Fibroblast of skin of back (primary cell): ENCODE data around the gene SARM1.

Experiments used
- DNase-seq: peaks from one replicate; pipeline ENCODE4 v3.0.0-alpha.2; 2013

The SARM1 gene

DNA sequence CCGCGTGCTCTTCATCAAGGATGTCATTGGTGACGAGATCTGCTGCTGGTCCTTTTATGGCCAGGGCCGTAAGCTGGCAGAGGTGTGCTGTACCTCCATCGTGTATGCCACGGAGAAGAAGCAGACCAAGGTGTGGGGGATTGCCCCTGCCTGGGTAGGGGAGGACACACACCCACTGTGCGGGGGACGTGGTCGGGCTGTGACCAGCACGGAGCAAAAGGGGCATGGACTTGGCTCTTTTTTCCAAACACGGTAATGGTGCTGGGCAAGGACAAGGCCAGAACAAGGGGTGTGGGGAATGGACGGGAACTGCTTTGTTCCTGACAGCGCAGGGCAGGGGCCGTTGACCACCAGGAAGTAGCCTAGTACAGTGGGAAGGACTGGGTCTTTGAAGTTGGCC lies 29.2 kb upstream of the SARM1 start:
- DNase-seq, result no peak

DNA sequence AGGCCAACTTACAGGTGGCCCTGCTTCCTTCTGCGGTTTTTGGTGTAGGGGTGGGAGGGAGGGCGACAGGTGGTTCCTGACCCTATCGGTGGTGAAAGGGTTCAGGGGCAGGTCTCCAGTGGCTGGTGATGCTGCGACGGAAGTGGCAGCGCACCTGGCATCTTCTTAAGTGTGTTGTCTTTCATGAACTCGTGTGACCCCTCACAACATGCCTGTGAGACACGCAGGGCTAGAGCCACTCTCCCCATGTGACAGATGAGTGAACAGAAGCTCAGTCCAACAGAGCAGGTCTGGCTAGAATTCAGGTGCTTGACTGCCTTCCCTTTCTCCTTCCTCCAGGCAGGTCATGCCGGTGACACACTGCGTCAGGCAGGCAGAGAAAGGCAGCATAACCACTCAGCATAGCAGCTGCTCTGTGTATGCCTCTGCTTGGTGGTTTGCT lies 28.0 kb upstream of the SARM1 start:
- DNase-seq, result no peak

DNA sequence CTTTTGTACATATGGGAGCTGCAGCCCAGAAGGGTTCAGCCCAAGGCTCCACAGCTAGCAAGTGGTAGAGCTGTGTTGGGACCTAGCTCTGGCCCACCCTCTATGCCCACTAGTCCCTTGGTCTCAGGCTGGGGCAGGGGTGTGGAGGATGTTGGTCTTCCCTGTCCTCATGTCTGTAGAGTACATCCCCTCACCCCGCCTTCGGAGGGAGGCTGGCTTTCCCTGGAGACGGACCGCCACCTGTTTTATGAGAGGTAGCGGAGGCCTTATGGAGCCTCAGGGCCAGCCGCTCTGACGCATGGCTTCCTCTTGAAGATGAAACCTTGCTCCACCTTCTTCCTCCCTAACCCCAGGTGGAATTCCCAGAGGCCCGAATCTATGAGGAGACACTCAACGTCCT lies 27.5 kb upstream of the SARM1 start:
- DNase-seq, result no peak

DNA sequence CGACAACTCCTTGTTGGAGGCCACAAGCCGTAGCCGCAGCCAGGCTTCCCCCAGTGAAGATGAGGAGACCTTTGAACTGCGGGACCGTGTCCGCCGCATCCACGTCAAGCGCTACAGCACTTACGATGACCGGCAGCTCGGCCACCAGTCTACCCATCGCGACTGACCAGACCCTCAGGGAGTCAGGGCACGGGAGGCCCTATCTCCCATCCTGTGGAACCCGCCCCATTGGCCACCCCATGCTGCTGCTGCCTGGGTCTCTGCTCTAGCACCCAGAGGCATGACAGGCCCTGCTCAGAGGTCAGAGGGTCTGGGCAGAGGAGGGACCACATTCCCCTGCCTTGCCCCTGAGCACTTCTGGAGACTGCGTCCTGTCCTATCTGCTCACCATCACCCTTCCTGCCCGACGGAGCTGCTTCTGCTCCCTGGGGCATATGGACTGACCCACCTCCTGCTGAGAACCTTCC lies 27.0 kb upstream of the SARM1 start:
- no peak for DNase-seq

DNA sequence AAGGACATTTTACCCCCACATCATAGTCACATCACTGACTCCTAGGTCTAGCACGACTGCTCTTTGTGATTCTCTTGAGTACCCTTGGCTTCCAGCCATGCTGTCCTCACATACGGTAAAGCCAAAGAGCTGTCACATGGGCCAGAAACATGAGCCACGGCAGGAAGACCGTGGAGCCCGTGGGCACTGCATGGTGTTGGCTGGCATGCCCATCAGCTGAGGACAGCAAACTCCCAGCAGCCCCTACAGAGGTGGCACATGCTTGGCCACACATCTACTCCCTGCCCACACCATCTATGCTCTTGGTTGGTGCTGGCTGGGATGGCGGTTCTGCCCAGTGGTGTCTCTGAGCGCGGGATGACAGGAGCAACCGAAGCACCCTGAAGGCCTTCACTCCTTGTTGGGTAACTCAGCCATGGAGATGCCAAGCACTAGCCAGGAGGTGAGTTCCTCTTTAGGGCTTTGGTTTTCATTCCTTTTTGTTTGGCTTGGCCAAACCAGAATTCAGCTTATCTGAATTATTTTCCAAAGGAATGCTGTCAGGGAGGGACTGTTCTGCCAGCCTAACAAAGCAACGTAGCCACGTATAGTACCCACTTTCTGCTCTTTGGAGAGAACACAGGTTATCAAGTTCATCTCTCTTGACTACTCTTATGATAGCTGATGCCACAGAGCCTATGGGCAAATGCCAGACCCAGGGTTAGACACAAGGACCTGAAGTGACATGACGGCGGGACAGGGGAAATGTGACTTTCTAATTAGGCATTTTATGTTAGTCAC lies 25.9 kb upstream of the SARM1 start:
- DNase-seq, result peak; percentile 19

DNA sequence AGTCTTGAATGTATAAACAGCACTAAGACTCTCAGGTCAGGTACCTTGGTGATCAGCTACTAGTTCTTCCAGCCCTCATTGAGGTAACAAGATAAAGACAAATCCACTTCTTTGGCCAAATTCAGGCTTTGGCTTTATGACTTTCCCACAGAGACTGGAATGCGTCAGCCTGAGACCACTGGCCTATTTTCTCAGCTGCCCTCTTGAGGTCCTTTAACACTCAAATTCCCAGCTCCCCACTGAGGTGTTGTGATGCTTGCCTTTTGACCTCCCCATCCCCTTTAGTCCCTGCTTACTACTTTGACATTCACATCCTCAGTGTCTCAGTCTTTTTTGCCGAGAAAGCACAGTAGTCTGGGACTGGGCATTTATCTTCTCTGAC lies 25.3 kb upstream of the SARM1 start:
- no peak for DNase-seq

DNA sequence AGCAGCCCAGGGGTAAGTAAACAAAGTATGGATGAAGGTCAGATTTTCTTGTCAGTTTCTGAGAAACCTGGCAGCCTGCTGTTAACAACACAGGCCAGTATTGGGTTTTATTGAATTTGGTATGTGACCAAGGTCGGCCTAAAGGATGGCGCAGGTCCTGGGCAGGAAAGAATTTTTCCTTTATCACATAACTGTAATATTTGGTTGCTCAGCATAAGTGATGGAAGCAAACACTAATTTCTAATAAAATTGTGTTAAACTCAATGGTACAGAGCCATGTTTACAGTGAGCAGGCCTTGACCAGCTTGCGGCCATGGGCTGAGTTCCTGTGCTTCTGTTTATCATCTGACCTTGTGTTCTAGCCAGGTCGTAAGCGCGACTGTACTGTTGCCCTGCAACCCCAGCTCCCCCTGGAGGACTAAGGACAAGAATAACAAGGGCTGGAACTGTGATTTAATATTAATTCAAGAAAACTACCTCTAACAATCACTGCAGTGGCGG lies 24.7 kb upstream of the SARM1 start:
- DNase-seq, result no peak

DNA sequence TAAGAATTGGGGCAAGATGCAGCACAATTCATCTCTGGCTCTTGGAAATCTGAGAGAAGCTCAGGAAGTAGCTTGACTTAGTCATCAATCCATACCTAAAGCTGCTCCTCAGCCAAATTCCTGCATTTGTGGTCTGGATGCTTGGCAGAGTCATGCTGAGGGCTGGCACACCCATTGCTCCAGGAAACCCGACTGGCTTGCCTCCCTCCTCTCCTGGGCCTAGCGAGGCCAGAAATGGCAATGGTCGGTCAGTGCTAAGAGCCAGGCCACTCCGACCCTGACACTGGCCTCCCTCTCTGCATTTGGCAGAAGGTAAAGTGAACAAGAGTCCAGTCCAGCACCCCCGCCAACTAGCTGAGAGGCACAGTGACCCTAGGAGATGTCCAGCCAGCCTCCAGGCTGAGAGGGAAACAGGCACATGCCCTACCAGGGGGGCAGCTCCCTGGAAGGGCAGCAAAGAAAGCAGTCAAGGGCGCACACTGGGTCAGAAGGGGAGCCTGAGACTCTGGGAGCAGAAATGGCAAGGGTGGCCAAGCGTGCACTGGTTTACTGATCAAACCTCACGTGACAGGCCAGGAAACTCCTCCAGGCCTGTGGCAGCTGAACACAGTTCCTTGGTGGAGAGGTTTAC lies 24.1 kb upstream of the SARM1 start:
- DNase-seq, result peak; percentile 91

DNA sequence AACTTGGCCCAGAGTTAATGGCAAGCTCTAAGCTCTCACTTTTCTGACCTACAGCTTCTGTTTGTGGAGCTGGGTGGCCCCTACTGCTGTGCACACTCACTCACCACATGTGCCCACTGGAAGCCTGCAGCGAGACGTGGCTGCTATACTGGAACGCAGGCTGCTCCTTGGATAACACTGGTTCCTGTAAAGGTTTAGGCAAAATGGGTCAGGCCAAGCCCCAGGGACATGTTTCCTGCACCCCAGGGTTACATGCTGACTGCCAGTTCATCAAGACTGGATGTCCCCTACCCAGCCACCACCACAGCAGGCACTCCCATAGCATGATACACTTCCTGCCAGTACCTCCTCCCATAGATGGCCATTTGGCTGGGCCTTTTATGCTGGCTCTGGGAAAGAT lies 22.5 kb upstream of the SARM1 start:
- DNase-seq, result no peak

DNA sequence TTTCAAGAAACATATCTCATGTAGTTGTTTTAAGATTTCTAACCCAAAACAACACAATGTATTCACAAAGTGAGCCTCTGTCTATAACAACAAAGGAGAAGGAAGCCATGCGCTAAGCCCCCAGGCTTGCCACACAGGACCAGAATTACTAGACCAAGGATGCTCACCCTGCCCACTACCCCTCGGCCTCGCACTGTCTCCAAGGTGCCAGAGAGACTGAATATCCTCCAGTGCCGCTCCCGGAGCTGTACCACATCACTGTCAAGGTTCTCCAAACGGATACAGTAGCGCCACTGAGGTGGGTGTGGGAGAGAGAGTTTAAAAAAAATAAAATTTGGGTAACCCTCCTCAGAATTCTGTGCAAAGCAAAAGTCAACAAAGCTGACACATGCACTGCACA lies 21.2 kb upstream of the SARM1 start:
- DNase-seq, result no peak

DNA sequence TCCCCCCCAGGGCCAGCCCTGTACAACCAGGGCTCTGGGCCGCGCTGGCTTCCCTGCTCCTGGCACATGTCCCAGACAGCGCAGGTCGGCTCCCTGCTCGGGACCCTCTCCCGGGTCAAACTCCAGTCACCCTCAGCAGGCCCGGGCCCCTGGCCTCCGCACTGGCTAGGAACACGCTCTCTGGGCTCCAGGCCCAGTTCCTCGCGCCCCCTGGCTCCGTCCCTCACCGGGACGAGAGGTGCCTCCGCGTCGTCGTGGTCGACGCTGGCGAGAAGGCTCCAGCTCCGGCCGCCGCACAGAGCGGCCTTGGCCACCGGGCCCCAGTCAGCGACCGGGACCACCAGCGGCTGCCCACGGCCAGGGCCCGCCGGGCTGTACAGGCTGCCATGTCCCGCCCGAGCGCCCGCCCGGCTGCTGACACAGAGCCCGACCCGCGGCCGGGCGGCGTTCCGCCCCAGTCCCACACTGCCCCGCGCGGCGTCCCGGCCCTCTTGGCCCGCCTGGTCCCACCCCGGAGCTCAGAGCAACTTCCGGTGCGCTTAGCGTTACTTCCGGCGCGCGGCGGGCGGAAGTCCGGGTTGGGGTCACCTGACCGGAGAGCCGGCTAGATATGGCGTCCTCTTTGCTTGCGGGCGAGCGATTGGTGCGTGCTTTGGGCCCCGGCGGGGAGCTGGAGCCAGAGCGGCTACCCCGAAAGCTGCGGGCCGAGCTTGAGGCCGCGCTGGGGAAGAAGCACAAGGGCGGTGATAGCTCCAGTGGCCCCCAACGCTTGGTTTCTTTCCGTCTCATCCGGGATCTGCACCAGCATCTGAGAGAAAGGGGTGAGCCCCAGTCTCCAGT lies 14.2 kb upstream of the SARM1 start, which contains the start of gene POLDIP2:
Gene POLDIP2 (minus strand): TSS at position 467 of the 840 bp plus-strand sequence. CDS start 79 bp downstream, at position 388.
- peak; percentile 95 for DNase-seq

DNA sequence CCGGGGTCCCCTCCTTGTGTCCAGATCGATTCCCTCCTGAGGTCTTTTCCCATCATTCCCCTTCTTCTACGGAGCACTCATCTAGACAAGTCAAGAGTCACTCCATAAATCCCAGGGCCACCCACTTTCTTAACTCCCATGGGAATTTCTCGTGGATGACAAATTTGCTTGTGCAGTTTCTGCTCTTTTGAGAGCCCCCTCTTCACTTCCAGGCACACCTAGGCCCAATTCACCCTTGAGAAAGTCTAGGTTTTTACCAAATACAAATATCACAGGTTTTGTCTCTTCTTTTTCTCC lies 13.6 kb upstream of the SARM1 start:
- peak; percentile 16 for DNase-seq

DNA sequence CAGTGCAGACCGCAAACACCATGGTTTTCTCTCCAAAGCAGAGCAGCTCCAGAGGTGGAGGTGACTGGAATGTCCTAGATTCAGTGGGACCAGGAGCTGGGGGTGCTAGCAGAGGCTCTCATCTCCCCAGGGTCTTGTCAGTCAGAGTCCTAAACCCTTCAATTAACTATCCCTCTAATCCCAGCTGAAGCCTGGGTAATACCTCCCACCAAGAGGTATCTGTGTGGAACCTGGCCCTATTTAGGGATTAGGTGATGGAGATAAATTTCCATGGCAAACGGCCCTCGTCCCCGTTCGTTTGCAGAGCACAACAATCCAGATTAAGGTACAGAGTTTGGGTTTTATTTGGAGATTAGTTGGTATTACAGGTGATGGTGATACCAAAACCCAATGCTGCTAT lies 8.3 kb upstream of the SARM1 start:
- no peak for DNase-seq

DNA sequence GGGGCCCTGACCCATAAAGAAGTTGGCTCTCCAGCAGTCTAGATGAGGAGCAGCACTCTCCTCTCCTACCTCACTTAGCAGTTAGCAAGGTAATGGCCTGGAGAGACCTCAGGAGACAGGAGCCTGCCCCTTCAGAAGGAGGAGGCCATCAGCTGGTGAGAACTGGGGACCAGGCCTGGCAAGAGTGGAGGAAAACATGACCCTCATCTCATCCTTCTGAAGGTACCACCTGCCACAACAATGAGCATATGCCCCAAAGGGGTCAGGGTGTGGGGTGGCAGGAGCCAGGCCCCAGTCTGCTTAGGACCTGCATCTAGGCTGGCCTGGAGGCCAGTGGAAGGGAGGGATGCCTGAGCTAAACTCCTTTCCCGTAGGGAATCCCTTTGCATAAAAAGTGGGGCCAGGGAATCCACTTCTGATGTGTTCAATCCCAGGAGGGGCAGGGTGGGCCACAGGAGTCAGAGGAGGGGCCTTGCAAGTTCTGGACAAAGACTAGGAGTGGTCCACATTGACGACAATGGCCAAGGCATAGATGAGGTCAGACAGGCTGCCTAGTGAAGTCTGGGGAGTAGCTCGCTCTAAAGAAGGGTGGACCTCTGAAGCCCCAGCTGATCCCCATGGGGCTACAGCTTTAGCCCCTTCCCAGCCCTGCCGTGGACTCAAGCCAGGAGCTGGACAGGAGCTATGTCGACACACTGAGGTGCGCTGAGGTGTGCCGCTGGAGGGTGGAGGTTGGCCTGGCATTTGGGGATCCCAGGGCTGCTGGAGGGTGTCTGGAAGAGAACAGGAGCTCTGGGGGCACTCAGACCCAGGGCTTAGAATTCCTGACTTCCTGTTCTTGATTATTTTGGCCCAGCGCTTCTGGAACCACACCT lies 7.5 kb upstream of the SARM1 start:
- DNase-seq, result no peak

DNA sequence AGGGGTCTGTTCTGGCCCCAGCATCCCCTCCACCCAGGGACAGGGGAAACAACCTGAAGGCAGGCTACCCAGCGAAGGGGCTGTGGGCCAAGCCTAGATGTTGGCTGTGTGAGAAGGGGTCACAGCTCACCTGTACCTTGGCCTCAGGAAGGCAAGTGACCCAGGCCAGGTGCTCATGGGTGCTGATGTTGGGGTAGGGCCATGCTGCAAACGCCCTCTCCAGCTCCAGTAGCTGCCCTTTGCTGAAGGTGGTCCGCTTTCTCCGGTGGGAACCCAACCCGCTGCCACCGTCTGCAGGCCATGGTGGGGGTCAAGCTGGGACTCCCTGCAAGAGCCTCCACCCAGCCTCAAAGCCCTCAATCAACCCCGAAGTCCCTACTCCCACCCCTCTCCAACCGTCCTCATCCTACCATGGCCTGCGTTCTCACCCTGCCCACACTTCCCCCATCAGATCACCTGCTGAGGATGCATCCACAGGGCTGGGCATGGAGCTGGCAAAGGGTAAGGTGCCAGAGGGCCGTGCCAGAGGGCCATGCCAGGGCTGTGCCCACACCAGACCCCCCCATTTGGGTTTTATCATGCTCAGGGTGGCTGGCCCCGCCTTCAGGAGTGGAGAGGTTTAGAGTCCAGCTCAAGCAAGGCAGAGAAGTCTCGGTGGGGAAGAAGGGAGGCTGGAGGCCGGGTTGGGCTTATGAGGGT lies 6.7 kb upstream of the SARM1 start, which contains the start of gene SEBOX:
Gene SEBOX (minus strand): TSS at position 535 of the 699 bp plus-strand sequence. CDS start 48 bp downstream, at position 487.
- no peak for DNase-seq

DNA sequence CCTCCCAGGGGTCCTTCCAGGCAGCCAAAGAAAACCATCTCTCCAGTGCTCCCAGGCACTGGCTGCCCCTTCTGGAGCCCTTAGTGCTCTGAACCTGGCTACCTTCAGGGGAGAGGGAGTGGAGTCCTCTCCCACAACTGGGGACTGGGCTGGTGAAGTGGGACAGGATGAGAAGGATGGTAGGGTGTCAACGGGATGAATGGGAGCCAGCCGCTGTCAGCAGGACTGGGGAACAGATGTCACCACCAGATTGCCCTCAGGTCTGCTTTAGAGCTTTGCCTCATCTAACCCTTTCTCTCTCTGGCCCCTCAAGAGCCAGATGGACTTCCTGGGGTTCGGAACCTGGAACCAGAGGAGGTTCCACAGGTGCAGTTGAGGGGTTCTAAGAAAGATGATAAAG lies 6.0 kb upstream of the SARM1 start:
- no peak for DNase-seq

DNA sequence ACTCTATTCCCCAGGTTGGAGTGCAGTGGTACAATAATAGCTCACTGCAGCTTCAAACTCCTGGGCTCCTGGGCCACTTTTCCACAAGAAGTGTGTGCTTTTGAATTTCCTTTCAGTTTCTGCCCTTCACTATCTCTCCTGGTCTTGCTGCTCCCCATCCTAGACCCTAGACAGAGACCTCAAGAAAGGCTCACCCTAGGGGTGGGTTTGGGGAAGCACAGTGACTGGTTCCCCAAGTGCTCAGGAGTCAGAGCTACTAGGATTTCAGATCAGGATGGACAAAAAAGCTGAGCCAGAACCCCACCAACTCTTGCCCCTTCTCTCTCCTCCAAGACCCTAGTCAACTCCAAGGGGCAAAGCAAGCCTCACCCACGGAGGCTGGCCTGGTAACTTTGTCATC lies 4.9 kb upstream of the SARM1 start:
- no peak for DNase-seq

DNA sequence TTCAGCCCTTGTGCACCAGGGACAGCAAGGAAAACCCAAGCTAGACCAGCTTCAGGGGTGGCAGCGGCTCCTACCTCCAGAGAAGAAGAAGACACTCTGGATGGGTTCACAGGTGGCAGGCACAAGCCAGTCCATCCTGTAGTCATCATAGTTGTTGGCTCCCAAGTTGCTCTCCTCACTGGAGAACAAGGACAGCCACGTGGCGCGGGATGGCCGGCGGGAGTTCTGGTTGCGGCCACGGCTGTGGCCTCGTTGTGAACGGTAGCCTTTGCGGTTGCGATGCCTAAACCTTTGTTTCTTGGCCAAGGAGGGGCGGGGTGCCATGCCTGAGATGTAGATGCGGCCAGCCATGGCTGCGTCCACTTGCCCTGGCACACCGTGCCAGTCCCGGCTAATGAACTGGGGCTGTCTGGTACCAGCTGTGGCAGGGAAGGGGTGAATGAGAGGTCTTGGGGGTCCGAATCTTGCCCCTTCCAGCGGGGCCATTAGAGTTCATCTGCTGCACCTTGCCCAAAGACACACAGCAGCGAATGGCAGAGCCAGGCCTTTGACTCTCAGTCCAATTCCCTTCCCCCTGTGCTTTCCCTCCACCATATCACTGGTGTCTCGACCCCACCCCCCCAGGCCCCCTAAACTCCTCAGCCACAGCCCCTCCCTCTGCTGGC lies 3.7 kb upstream of the SARM1 start:
- DNase-seq, result no peak

DNA sequence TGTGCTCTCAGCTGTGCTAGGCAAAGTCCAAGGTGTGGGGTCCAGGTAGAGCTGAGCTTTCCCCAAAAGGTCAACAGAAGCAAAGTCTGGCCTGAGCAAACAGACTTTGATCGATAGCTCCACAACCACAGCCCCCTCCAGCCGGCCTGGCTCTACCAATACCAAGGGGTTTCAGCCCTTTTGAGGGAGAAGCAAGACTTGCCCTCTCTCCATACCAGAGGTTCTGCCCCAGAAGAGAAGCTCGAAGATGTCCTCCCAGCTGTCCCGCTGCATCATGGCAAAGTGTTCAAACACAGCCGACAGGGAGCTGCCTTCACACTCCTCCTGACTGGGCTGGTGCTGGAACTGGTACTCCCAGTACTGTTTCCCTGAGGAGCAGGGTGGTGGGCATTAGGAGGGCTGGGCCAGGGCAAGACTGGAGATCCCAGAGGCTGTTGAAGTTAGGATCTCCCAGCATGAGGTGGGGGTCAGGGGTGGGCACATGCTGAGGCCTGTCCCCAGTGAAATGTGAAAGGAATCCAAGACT lies 3.1 kb upstream of the SARM1 start:
- no peak for DNase-seq

DNA sequence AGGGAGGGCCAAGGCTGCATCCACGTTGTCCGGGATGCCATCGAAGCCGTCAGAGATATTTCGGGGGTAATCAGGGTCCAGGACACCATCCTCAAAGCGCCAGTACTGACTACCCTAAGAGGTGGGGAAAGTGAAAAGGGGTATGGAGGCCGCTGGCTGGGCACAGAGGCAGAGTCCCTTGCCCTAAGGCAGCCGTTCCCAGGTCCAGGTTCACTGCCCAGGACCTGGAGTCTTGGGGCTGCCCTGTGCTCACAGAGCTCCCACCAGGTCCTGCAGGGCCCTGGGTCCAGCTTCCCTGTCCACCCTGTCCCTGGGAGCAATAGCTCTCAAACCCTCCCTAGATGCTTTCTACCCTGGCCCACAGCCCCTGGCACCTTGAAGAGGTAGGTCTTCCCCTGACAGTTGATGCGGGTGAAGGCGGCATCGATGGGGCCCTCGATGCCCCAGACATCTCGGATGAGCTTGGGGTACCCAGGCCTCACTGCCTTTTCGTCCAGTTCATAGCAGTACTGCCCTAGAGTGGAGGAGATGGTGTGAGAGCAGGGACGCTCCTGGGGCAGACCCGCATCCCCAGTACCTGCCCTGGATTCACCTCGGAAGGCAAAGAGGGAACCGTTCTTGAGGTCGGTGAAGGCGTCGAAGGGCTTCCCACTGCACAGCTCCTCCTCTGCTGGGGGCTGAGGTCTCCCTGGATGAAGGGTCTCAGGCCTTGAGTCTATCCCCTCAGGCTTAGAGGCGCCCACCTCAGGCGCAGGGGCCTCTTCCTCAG lies 2.4 kb upstream of the SARM1 start:
- no peak for DNase-seq
